Mesothelial cell of epicardium (in vitro differentiated cells): Measurements from ENCODE around the gene NFIB. TPM values are rescaled to one million over a fixed set of nuclear protein-coding genes. Genes with fewer than 3 reads are reported as not detected.

Experiments
- DNase-seq, 2 experiments: peaks; one replicate each; pipeline ENCODE4 v3.0.0; 2021; ENCODE audit warnings: low spot score in 2 of 2; ENCODE audit not compliant: unreplicated experiment in 2 of 2
- H3K27ac Mint-ChIP-seq: 2 replicates; pipeline ENCODE4 v1.8.0; 2021; ENCODE audit warnings: mixed read lengths
- H3K27me3 Mint-ChIP-seq: 2 replicates; pipeline ENCODE4 v1.8.0; 2021; ENCODE audit warnings: low read depth, mixed read lengths
- H3K36me3 Mint-ChIP-seq: 2 replicates; pipeline ENCODE4 v1.8.0; 2021; ENCODE audit warnings: mixed read lengths
- H3K4me1 Mint-ChIP-seq: 2 replicates; pipeline ENCODE4 v1.8.0; 2021; ENCODE audit warnings: mixed read lengths
- H3K4me3 Mint-ChIP-seq: 2 replicates; pipeline ENCODE4 v1.8.0; 2021; ENCODE audit warnings: mild to moderate bottlenecking, moderate library complexity, mixed read lengths
- H3K9me3 Mint-ChIP-seq: 2 replicates; pipeline ENCODE4 v1.8.0; 2021; ENCODE audit warnings: mixed read lengths
- CTCF ChIP-seq: fragments of 200-600 bp; sonication (generic); IDR thresholded peaks from one replicate; pipeline ENCODE4 v1.5.0; 2021; ENCODE audit warnings: antibody characterized with exemption; ENCODE audit not compliant: unreplicated experiment
- total RNA-seq: library from RNA; stranded (reverse); gene quantifications from 3 replicates; pipeline ENCODE4 v1.2.1, GENCODE V29; 2021

The NFIB gene
- total RNA-seq, 1 donor from 2014 or later: 230 TPM

GRCh38 chr9:14262827-14263226 lies 51.1 kb downstream of the NFIB start:
- peaks cover 63% of the 10 kb centered on the region for H3K4me1 Mint-ChIP-seq
- H3K36me3 Mint-ChIP-seq: peaks cover 22% of the 10 kb centered on the region

GRCh38 chr9:14261616-14262015 lies 52.3 kb downstream of the NFIB start:
- no peak for TF ChIP-seq CTCF
- no peaks in the 10 kb centered on the region for H3K27me3 Mint-ChIP-seq
- H3K4me1 Mint-ChIP-seq: peaks cover 70% of the 10 kb centered on the region
- no peak overlapping the region for H3K4me3 Mint-ChIP-seq
- no peak overlapping the region for H3K27ac Mint-ChIP-seq
- DNase-seq: no peak
- H3K36me3 Mint-ChIP-seq: peaks cover 19% of the 10 kb centered on the region
- no peaks in the 10 kb centered on the region for H3K9me3 Mint-ChIP-seq

More at GRCh38 chr9:14262827-14263226, 51.1 kb downstream of the NFIB start:
- no peak for DNase-seq
- no peak for TF ChIP-seq CTCF
- Mint-ChIP-seq H3K9me3 (no peaks in the 10 kb centered on the region), H3K27me3 (no peaks in the 10 kb centered on the region), H3K4me3 (no peak overlapping the region), H3K27ac (peak overlapping the region; percentile 36)

GRCh38 chr9:14260101-14260500 lies 53.8 kb downstream of the NFIB start:
- H3K4me3 Mint-ChIP-seq: no peak overlapping the region
- peaks cover 79% of the 10 kb centered on the region for H3K4me1 Mint-ChIP-seq
- H3K27me3 Mint-ChIP-seq: no peaks in the 10 kb centered on the region
- DNase-seq: no peak
- no peak overlapping the region for H3K27ac Mint-ChIP-seq
- peaks cover 13% of the 10 kb centered on the region for H3K36me3 Mint-ChIP-seq
- no peak for TF ChIP-seq CTCF
- H3K9me3 Mint-ChIP-seq: no peaks in the 10 kb centered on the region

GRCh38 chr9:14258660-14259239 lies 55.2 kb downstream of the NFIB start:
- H3K27me3 Mint-ChIP-seq: no peaks in the 10 kb centered on the region
- peak overlapping the region; percentile 85 for H3K27ac Mint-ChIP-seq
- no peak for TF ChIP-seq CTCF
- H3K9me3 Mint-ChIP-seq: no peaks in the 10 kb centered on the region
- no peak overlapping the region for H3K4me3 Mint-ChIP-seq
- peaks cover 74% of the 10 kb centered on the region for H3K4me1 Mint-ChIP-seq
- DNase-seq: no peak
- peaks cover 18% of the 10 kb centered on the region for H3K36me3 Mint-ChIP-seq

- H3K27me3 Mint-ChIP-seq: no peaks in the 10 kb centered on the region
- TF ChIP-seq CTCF: no peak
- no peak for DNase-seq
- H3K36me3 Mint-ChIP-seq: peaks cover 20% of the 10 kb centered on the region
- H3K27ac Mint-ChIP-seq: peak overlapping the region; percentile 85
- H3K9me3 Mint-ChIP-seq: no peaks in the 10 kb centered on the region
- H3K4me1 Mint-ChIP-seq: peaks cover 72% of the 10 kb centered on the region
- H3K4me3 Mint-ChIP-seq: no peak overlapping the region
Observed at GRCh38 chr9:14258156-14258555, 55.8 kb downstream of the NFIB start.

GRCh38 chr9:14256588-14256987 lies 57.4 kb downstream of the NFIB start:
- Mint-ChIP-seq H3K36me3 (peaks cover 20% of the 10 kb centered on the region), H3K27me3 (no peaks in the 10 kb centered on the region), H3K9me3 (no peaks in the 10 kb centered on the region), H3K4me3 (no peak overlapping the region), H3K27ac (peak overlapping the region; percentile 59), H3K4me1 (peaks cover 70% of the 10 kb centered on the region)
- no peak for TF ChIP-seq CTCF
- DNase-seq: no peak
